GM12891 (cell line): ENCODE data around the gene ZNG1F.

Experiments
- POLR2A ChIP-seq: IDR thresholded peaks from 2 replicates; pipeline ENCODE4 v1.6.1; 2011; ENCODE audit warnings: low read depth, low read length, control low read depth
- POLR2AphosphoS5 ChIP-seq: IDR thresholded peaks from 2 replicates; pipeline ENCODE4 v1.6.1; 2011; ENCODE audit warnings: low read depth, low read length, control low read depth
- SPI1 ChIP-seq: IDR thresholded peaks from 2 replicates; pipeline ENCODE4 v1.6.1; 2011; ENCODE audit warnings: low read depth, low read length, control low read depth
- TAF1 ChIP-seq: IDR thresholded peaks from 2 replicates; pipeline ENCODE4 v1.6.1; 2011; ENCODE audit warnings: low read depth, low read length, control low read depth

DNA sequence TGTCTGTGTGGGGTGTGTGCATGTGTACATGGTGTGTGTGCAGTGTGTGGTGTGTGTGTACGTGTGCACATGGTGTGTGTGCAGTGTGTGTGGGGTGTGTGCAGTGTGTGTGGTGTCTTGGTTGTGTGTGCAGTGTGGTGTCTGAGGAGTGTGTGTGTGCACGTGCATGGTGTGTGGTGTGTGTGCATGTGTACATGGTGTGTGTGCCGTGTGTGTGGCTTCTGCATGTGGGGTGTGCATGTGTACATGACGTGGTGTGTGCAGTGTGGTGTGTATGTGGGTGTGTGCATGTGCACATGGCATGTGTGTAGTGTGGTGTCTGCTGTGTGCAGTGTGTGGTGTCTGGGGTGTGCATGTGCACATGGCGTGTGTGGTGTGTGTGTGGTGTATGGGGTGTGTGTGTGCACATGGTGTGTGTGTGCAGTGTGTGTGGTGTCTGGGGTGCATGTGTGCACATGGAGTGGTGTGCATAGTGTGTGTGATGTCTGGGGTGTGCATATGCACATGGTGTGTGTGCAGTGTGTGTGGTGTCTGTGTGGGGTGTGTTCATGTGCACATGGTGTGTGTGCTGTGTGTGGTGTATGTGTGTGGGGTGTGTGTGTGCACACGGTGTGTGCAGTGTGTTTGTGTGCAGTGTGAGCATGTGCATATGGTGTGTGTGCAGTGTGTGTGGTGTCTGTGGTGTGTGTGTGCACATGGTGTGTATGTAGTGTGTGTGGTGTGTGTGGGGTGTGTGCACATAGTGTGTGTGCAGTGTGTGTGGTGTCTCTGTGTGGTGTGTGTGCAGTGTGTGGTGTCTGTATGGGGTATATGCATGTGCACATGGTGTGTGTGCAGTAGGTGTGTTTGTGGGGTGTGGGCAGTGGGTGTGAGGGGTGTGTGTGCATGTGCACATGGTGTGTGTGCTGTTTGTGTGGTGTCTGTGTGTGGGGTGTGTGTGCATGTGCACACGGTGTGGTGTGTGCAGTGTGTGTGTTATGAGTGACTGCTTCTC, 40.6 kb upstream of the ZNG1F start:
- TF ChIP-seq POLR2A, result no peak
- no peak for TF ChIP-seq POLR2AphosphoS5
- no peak for TF ChIP-seq SPI1
- TF ChIP-seq TAF1, result no peak
